ENCODE results near the gene XAB2.

- TF ChIP-seq, protein P1, sequence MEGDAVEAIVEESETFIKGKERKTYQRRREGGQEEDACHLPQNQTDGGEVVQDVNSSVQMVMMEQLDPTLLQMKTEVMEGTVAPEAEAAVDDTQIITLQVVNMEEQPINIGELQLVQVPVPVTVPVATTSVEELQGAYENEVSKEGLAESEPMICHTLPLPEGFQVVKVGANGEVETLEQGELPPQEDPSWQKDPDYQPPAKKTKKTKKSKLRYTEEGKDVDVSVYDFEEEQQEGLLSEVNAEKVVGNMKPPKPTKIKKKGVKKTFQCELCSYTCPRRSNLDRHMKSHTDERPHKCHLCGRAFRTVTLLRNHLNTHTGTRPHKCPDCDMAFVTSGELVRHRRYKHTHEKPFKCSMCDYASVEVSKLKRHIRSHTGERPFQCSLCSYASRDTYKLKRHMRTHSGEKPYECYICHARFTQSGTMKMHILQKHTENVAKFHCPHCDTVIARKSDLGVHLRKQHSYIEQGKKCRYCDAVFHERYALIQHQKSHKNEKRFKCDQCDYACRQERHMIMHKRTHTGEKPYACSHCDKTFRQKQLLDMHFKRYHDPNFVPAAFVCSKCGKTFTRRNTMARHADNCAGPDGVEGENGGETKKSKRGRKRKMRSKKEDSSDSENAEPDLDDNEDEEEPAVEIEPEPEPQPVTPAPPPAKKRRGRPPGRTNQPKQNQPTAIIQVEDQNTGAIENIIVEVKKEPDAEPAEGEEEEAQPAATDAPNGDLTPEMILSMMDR (IDR thresholded peaks at IDR 0.05) = no peak
- no peak for TF ChIP-seq POLR2A (IDR thresholded peaks at IDR 0.05)
These were observed 20.8 kb upstream of the XAB2 start for GRCh38 chr19:7650148-7650547.

All from adrenal gland (tissue), 5 donors.